Osteocyte (in vitro differentiated cells): ENCODE results near the gene MDFIC2. TPM values are rescaled to one million over a fixed set of nuclear protein-coding genes. Genes with fewer than 3 reads are reported as not detected.

Source experiments
- DNase-seq: peaks from one replicate; pipeline ENCODE4 v3.0.0; 2021; ENCODE audit warnings: mixed read lengths; ENCODE audit not compliant: unreplicated experiment; ENCODE audit errors: extremely low spot score
- H3K27ac Mint-ChIP-seq: one replicate; pipeline ENCODE4 v1.8.0; 2021; ENCODE audit warnings: mild to moderate bottlenecking, mixed read lengths; ENCODE audit not compliant: unreplicated experiment
- H3K27me3 Mint-ChIP-seq: one replicate; pipeline ENCODE4 v1.8.0; 2021; ENCODE audit warnings: mixed read lengths; ENCODE audit not compliant: unreplicated experiment
- H3K36me3 Mint-ChIP-seq: one replicate; pipeline ENCODE4 v1.8.0; 2021; ENCODE audit warnings: mixed read lengths; ENCODE audit not compliant: unreplicated experiment
- H3K4me1 Mint-ChIP-seq: one replicate; pipeline ENCODE4 v1.8.0; 2021; ENCODE audit warnings: mixed read lengths; ENCODE audit not compliant: unreplicated experiment
- H3K4me3 Mint-ChIP-seq: one replicate; pipeline ENCODE4 v1.8.0; 2021; ENCODE audit warnings: mild to moderate bottlenecking, moderate library complexity, mixed read lengths; ENCODE audit not compliant: unreplicated experiment
- H3K9me3 Mint-ChIP-seq: one replicate; pipeline ENCODE4 v1.8.0; 2021; ENCODE audit warnings: mixed read lengths; ENCODE audit not compliant: unreplicated experiment
- total RNA-seq: library from RNA; stranded (reverse); gene quantifications from 2 replicates; pipeline ENCODE4 v1.2.1, GENCODE V29; 2021
- TF ChIP-seq, protein P1 (sequence below): fragments of 200-600 bp; sonication (generic); IDR thresholded peaks from 2 replicates; pipeline ENCODE4 v1.5.0; 2021; ENCODE audit warnings: antibody characterized with exemption, mild to moderate bottlenecking, moderate library complexity

The MDFIC2 gene
- total RNA-seq, 1 donor from 2014 or later = not detected

GRCh38 chr3:70264122-70264780 lies 48.2 kb downstream of the MDFIC2 start:
- H3K9me3 Mint-ChIP-seq = no peaks in the 10 kb centered on the region
- DNase-seq = no peak
- H3K27me3 Mint-ChIP-seq = no peaks in the 10 kb centered on the region
- no peaks in the 10 kb centered on the region for H3K36me3 Mint-ChIP-seq
- no peak overlapping the region for H3K27ac Mint-ChIP-seq
- TF ChIP-seq, protein P1, sequence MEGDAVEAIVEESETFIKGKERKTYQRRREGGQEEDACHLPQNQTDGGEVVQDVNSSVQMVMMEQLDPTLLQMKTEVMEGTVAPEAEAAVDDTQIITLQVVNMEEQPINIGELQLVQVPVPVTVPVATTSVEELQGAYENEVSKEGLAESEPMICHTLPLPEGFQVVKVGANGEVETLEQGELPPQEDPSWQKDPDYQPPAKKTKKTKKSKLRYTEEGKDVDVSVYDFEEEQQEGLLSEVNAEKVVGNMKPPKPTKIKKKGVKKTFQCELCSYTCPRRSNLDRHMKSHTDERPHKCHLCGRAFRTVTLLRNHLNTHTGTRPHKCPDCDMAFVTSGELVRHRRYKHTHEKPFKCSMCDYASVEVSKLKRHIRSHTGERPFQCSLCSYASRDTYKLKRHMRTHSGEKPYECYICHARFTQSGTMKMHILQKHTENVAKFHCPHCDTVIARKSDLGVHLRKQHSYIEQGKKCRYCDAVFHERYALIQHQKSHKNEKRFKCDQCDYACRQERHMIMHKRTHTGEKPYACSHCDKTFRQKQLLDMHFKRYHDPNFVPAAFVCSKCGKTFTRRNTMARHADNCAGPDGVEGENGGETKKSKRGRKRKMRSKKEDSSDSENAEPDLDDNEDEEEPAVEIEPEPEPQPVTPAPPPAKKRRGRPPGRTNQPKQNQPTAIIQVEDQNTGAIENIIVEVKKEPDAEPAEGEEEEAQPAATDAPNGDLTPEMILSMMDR = no peak
- H3K4me3 Mint-ChIP-seq = no peak overlapping the region
- no peaks in the 10 kb centered on the region for H3K4me1 Mint-ChIP-seq

GRCh38 chr3:70261283-70261682 lies 51.2 kb downstream of the MDFIC2 start:
- Mint-ChIP-seq H3K36me3 (no peaks in the 10 kb centered on the region), H3K4me3 (no peak overlapping the region), H3K27me3 (peaks cover 10% of the 10 kb centered on the region), H3K9me3 (no peaks in the 10 kb centered on the region), H3K4me1 (no peaks in the 10 kb centered on the region), H3K27ac (no peak overlapping the region)
- TF ChIP-seq, protein P1 = no peak
- DNase-seq = no peak

DNA sequence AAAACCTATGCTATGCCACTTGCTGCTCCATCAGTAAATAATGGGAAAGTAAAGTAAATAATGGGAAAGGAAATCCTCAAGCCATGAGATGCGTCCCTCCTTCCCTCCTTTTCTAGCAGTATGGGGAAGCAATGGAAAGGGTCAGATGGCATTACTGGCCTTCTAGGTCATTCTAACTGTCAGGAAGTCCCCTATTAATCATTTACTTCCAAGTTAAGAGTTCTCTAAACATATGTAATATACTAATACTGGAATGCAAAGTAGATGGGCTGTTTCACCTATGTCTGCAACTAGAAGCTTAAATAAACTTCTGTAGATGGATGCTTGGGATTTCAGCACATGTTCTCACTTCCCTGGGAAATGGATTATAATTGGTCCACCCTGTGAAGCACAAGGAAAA lies 55.9 kb downstream of the MDFIC2 start:
- no peaks in the 10 kb centered on the region for H3K36me3 Mint-ChIP-seq
- no peak overlapping the region for H3K27ac Mint-ChIP-seq
- no peak for DNase-seq
- TF ChIP-seq, protein P1 = no peak
- H3K4me3 Mint-ChIP-seq = no peak overlapping the region
- H3K27me3 Mint-ChIP-seq = peaks cover 18% of the 10 kb centered on the region
- no peaks in the 10 kb centered on the region for H3K4me1 Mint-ChIP-seq
- H3K9me3 Mint-ChIP-seq = no peaks in the 10 kb centered on the region

DNA sequence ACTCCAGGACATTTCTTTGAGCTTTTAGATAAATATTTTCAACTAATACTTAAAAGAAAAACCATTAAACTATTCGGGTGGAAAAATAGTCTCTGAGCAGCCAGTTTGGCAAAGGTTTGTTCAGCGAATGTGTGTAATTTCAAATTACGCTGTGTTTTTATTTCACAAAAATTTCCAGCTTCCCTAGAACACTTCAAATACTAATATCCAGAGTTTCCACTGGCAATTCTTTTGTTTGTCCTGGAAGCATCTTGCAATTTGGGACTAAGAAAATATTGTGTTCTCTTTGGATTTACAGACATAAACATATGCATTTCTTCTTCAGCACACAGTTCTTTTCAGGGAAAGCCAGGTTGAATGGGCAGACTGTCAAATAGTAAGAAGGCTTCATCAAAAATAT lies 61.9 kb downstream of the MDFIC2 start:
- H3K27me3 Mint-ChIP-seq = peaks cover 2% of the 10 kb centered on the region
- no peak overlapping the region for H3K27ac Mint-ChIP-seq
- H3K9me3 Mint-ChIP-seq = peaks cover 4% of the 10 kb centered on the region
- no peak overlapping the region for H3K4me3 Mint-ChIP-seq
- DNase-seq = no peak
- H3K4me1 Mint-ChIP-seq = peaks cover 17% of the 10 kb centered on the region
- no peaks in the 10 kb centered on the region for H3K36me3 Mint-ChIP-seq
- TF ChIP-seq, protein P1 = no peak

DNA sequence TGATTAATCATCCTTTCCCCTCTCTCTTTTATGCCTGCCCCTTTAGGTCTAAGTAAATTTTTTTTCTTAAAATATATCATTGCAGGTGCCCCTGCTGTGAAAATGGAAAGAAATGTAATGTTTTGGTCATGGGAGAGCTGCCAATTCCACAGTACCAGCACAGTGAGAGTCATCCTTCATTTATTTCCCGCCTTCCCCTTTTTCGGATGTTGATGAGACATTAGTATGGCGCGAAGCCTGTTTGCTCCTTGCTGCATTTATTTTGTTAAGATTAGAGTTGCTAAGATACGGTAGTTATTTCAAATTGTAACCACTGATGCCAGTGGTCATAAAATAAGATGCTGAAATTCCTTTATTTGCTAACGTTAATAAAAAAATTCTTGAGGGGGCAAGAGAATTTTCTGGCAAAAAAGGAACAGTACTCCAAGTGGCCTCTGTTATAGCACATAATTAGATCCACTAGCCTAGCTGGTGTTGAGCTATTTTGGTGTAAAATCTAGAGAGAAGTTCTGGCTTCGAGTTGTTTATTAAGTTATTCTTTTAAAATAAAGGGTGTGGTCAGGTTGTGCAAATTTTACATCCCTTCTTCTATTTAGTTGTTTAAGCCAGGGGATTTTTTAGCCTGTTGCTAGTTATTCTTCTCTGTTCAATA lies 62.8 kb downstream of the MDFIC2 start:
- peaks cover 17% of the 10 kb centered on the region for H3K4me1 Mint-ChIP-seq
- no peaks in the 10 kb centered on the region for H3K27me3 Mint-ChIP-seq
- no peak for DNase-seq
- H3K36me3 Mint-ChIP-seq = no peaks in the 10 kb centered on the region
- peaks cover 4% of the 10 kb centered on the region for H3K9me3 Mint-ChIP-seq
- TF ChIP-seq, protein P1 = no peak
- no peak overlapping the region for H3K27ac Mint-ChIP-seq
- no peak overlapping the region for H3K4me3 Mint-ChIP-seq
